GM15510 (cell line): ENCODE measurements around the gene CD7.

Experiments
- POLR2A ChIP-seq: IDR thresholded peaks from 3 replicates; pipeline ENCODE4 v1.6.1; 2011; ENCODE audit warnings: borderline replicate concordance; ENCODE audit not compliant: insufficient read length; ENCODE audit errors: extremely low read depth

The CD7 gene

GRCh38 chr17:82302991-82303943 lies 14.1 kb downstream of the CD7 start:
- no peak for TF ChIP-seq POLR2A

- no peak for TF ChIP-seq POLR2A
Measured at GRCh38 chr17:82302568-82302963, 14.8 kb downstream of the CD7 start.

GRCh38 chr17:82301916-82302567 lies 15.4 kb downstream of the CD7 start:
- no peak for TF ChIP-seq POLR2A

GRCh38 chr17:82301300-82301915 lies 16.0 kb downstream of the CD7 start:
- no peak for TF ChIP-seq POLR2A

- no peak for TF ChIP-seq POLR2A
Measured at GRCh38 chr17:82300707-82301270, 16.6 kb downstream of the CD7 start.

- TF ChIP-seq POLR2A = no peak
Measured at GRCh38 chr17:82300228-82300627, 17.2 kb downstream of the CD7 start.

- TF ChIP-seq POLR2A = no peak
Measured at GRCh38 chr17:82299452-82299851, 18.0 kb downstream of the CD7 start.

- TF ChIP-seq POLR2A = no peak
Measured at GRCh38 chr17:82298538-82299421, 18.6 kb downstream of the CD7 start.

- peak; percentile 61 for TF ChIP-seq POLR2A
Measured at GRCh38 chr17:82297714-82298537, 19.5 kb downstream of the CD7 start.

- TF ChIP-seq POLR2A = no peak
Measured at GRCh38 chr17:82297280-82297713, 20.1 kb downstream of the CD7 start.

GRCh38 chr17:82296511-82297279 lies 20.7 kb downstream of the CD7 start:
- TF ChIP-seq POLR2A = no peak

- no peak for TF ChIP-seq POLR2A
Measured at GRCh38 chr17:82295472-82295814, 22.0 kb downstream of the CD7 start.

- no peak for TF ChIP-seq POLR2A
Measured at GRCh38 chr17:82294064-82294773, 23.2 kb downstream of the CD7 start.
